Measurements from ENCODE around the gene GATAD2A.
"Not testable (repeated sequence)": the region's sequence is repeated elsewhere in the genome, so short reads cannot be mapped to it uniquely, and the experiment has no call there.

The GATAD2A gene

DNA sequence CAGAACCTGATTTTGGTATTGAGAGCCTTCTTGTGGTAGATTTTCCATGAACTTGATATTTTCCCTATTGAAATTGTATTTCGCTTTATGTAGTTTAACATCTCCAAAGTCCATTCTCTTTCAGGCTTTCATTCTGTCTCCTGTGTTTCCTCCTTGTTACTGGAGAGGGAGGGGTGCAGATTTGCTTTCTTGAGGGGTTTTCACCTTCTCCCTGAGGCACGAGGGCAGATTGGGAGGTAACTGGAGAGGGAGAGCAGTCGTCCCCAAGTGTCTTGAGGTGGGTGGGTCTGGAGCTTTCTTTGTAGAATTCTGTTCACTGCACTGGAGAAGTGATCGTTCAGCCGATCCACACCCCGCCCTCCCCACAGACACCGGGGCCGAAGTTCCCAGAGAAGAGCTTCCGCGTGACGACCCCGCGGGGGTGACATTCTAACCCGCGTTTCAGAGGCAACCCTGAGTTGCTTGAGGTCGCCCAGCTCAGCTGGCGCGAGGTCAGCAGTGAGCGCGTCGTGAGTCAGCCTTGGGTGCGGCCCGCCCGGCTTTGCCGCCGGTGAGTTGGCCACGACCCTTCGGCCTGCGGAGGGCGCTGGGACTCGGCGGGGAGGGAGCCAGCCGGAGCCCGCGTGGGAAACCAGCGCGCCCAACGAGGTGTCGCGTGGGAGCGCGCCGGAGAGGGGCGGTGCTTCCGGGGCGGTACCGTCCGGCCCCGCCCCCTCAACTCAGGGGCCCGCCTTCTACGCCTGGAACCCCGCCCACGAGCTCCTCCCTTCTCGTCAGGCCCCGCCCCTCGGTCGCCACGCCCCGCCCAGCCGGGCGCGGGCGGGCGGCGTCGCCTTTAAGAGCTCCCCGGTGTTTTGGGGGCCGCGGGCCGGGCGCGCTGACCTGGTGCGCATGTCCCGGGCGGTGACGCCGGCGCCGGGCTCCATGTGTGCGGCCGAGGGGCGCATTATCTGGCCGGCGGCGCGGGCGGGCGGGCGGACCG, at the start of gene GATAD2A:
Gene GATAD2A, plus strand, starts transcription at position 797 of the 982 bp plus-strand sequence. CDS start 59,671 bp downstream, outside the sequence.
- in situ Hi-C loops (cut with MboI; ENCODE audit: low sequenced_read_pairs): no loop called here

DNA sequence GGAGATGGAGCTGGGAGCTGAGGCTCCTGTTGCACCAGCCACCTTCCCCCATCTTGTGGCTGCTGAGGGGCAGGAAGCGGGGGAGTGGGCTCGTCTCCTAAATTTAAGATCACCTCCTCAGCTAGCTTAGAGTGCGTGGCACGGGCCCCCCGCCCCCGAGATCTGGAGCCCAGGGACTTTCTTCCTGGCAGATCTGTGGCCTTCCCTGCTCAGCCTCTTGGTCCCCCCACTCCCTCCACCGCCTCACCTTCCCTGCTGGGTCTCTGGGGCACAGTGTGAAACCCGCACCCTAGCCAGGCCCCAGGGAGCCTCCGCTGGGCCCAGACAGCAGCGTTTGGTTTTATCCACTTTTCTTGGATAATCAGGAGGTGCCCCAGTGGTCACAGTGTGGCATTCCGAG, 49.0 kb upstream of the GATAD2A start:
- in situ Hi-C loops (cut with MboI; ENCODE audit: low sequenced_read_pairs): no loop called here

DNA sequence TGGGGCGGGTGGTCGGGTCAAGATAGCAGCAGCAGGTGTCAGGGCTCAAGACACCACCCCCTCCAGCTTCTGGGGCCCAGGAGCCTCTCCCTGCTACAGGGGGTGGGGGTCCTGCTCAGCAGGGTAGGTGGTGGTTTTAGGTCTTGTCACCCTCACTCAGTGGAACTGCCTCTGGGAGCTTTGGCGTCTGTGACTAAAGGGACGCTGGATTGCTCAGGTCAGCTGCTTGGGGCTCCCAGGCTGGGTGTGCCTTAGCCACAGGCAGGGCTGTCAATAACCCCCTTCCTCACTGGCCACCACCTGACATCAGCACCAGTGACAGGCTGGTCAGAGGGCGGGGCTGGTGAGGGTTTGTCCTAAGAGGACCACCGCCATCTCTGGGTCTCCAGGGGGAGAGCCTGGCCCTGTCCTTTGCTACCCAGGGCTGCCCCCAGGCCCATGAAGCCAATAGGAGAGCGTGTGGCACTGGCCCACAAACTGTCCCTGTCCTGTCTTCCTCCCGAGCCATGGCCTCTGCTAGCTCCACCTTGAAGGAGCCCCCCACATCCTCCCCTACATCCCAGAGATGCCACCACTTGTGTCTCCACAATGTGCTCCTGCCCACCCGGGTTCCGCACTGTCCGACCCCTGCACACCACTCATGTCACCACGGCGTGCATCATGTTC, 48.4 kb upstream of the GATAD2A start:
- in situ Hi-C loops (cut with MboI; ENCODE audit: low sequenced_read_pairs): no loop called here

DNA sequence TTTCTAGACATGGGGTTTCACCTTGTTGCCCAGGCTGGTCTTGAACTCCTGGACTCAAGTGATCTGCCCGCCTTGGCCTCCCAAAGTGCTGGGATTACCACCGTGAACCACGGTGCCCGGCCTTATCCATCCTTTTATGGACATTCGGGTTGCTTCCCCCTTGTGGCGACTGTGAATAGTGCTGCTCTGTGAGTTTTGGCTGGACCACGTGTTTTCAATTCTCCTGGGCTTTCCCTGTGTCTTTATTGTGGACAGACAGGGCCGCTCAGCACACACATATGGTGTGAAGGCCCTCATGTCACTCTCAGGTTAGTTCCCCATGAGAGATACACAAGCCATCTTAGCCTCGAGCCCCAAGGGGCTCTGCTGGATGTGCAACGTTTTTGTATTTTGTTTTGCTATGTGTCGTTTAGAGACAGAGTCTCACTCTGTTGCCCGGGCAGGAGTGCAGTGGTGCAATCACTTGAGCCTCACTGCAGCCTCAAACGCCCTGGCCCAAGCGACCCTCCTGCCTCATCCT, 44.3 kb upstream of the GATAD2A start:
- in situ Hi-C loops (cut with MboI; ENCODE audit: low sequenced_read_pairs): no loop called here

- in situ Hi-C loops (cut with MboI; ENCODE audit: low sequenced_read_pairs): no loop called here
These were observed 43.4 kb upstream of the GATAD2A start for GRCh38 chr19:19362075-19362474.

- in situ Hi-C loops (cut with MboI; ENCODE audit: low sequenced_read_pairs): no loop called here
These were observed 38.8 kb upstream of the GATAD2A start for GRCh38 chr19:19366434-19367396.

- in situ Hi-C loops (cut with MboI; ENCODE audit: low sequenced_read_pairs): no loop called here
These were observed 37.4 kb upstream of the GATAD2A start for GRCh38 chr19:19368087-19368486.

GRCh38 chr19:19371059-19371458, 34.4 kb upstream of the GATAD2A start:
- in situ Hi-C loops (cut with MboI; ENCODE audit: low sequenced_read_pairs): no loop called here

DNA sequence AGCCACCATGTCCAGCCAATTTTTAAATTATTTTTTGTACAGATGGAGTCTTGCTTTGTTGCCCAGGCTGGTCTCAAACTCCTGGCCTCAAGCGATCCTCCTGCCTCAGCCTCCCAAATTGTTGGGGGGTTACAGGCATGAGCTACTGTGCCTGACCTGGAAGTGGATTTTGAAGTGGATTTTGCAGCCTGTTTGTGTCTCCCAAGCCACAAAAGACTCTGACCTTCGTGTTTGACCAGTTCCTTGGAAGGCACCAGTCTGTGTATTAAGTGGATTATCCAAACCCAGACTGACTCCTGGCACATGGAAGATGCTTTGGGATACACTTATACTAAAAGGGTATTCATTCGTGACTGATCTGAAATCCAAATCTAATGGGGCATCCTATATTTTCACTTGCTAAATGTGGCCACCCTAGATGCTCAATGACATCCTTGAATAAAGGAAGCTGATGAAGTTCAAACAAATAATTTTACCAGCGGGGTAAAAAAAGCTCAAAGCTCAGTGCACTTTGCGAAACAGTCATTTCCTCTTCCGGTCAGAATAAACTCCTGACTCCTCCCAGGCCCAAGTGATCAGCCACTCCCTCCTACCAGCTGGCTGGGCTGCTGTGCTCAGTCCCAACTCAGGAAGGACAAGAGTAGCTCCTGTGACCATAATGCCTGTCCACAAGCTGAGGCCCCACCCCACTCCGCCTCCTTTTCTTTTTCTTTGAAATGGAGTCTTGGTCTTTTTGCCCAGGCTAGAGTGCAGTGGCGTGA, 32.6 kb upstream of the GATAD2A start:
- in situ Hi-C loops (cut with MboI; ENCODE audit: low sequenced_read_pairs): no loop called here

DNA sequence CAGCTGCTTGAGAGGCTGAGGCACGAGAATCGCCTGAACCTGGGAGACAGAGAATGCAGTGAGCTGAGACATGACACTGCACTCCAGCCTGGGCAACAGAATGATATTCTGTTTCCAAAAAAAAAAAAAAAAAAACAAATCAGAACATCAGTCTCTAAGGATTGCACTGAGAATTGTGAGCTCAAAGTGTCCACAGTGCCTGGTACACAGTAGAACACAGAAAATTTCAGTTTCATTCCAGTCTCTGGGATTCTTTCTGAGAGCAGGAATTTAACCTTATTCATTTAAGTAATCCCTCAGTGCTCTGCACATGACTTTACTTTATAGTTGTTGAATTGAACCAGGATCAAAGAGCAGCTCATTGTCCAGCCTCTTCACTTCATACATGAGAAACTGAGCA, 25.9 kb upstream of the GATAD2A start:
- in situ Hi-C loops (cut with MboI; ENCODE audit: low sequenced_read_pairs): no loop called here

DNA sequence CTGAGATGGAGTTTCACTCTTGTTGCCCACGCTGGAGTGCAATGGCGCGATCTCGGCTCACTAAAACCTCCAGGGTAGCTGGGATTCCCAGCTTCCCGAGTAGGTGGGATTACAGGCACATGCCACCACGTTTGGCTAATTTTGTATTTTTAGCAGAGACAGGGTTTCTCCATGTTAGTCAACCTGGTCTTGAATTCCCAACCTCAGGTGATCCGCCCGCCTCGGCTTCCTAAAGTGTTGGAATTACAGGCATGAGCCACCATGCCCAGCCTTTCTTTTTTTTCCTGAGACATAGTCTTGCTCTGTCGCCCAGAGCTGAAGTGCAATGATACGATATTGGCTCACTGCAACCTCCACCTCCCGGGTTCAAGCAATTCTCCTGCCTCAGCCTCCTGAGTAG, 25.2 kb upstream of the GATAD2A start:
- in situ Hi-C loops (cut with MboI; ENCODE audit: low sequenced_read_pairs): not testable (repeated sequence)

- in situ Hi-C loops (cut with MboI; ENCODE audit: low sequenced_read_pairs): no loop called here
These were observed 24.2 kb upstream of the GATAD2A start for GRCh38 chr19:19381007-19381926.

DNA sequence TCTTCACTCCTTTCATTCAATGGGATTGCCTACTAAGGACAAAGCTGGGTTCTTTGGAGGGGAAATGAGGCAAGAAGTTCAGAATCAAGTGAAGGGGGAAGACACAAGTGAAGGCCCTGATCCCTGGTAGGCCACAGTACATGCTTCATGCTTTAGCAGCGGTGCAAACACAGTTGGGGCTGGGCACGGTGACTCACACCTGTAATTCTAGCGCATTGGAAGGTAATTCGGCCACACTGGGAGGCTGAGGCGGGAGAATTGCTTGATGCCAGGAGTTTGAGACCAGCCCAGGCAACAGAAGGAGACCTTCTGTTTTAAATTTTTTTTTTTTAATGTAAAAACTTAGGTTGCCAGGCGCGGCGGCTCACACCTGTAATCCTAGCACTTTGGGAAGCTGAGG, 23.4 kb upstream of the GATAD2A start:
- in situ Hi-C loops (cut with MboI; ENCODE audit: low sequenced_read_pairs): no loop called here

DNA sequence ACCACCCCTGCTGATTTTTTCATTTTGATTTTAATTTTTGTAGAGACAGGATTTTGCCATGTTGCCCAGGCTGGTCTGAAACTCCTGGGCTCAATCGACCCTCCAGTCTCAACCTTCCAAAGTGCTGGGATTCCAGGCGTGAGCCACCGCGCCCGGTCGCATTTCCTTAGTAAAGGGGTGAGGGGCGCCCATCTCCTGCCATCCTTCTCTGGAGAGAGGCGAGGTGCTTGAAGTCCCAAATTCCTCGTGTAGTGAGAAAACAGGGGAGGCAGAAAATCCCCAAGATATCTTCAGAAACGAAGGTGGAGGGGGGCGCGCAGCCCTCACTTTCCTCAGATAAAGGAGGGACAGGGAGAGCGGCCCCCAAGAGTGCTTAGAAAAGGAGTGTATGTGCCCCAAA, 21.0 kb upstream of the GATAD2A start:
- in situ Hi-C loops (cut with MboI; ENCODE audit: low sequenced_read_pairs): no loop called here

DNA sequence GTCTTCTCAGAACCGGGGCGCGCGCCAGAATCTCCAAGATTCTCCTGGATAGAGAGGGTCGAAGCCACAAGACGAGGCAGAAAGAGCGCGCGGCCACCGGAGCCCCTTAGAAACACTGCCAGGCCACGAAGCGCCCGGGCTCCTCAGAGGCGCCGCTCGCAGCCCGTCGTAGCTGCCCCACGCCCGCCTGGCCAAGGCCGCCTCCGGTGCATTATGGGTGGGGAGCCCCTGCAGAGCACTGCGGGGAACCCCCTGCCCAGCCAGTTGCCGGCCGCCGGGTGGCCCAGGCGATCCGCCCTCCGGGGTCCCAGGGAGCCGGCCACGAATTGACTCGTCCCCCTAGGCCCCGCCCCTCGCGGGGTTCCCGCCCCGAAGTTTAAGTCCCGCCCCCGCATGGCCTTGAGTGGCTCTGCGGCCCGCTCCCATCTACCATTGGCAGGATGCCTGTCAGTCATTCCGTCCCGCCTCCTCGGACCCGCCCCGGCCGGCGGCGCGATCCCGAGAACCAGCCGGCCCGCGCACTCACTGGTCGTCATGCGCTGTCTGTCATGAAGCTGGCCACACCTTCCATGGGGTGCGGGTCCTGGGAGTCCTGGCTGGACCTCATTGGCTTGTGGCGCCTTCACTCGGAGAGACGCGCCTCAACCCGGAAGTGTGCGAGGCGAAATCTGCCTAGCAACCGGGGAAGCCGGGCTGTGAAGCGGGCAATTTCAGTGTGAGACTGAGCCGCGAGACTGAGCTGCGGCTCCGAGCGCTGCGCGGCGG, 20.2 kb upstream of the GATAD2A start:
- in situ Hi-C loops (cut with MboI; ENCODE audit: low sequenced_read_pairs): no loop called here

DNA sequence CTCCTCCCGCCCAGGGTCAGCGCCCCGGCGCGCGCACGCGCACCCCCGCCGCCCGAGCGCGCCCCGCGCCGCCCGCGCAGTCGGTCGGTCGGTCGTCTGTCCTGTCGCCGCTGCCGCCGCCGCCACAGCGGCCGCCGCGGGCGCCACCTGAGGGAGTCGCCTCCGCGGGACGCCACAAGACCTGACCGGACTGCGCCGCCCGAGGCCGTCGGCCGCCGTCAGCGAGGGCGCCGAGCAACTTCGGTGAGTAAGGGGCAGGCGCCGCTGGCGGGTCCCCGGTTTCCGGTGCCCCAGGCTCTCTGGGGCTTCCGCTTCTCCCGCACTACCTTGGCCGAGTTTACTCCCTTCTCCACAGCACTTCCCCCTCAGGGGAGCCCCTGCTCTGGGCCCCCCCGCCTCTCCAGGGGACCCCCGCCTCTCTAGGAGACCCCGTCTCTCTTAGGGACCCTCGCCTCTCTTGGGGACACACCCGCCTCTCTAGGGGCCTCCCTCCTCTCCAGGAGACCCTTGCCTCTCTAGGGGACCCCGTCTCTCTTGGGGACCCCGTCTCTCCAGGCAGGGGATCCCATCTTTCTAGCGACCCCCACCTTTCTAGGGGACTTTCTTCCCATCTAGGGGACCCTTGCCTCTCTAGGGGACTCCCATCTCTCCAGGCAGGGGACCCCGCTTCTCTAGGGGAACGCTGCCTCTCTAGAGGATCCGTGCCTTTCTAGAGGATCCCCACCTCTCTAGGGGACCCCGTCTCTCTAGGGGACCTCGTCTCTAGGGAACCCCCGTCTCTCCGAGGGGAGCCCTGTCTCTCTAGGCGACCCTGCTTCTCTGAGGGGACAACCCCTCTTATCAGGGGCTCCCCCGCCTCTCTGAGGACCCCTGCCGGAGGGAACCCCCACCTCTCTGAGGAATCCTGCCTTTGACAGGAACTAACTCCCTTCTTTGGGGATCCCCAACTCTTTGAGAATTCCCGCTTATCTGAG, 19.3 kb upstream of the GATAD2A start:
- in situ Hi-C loops (cut with MboI; ENCODE audit: low sequenced_read_pairs): no loop called here

- in situ Hi-C loops (cut with MboI; ENCODE audit: low sequenced_read_pairs): no loop called here
These were observed 18.4 kb upstream of the GATAD2A start for GRCh38 chr19:19387108-19387507.

Data from hTERT RPE-1 (cell line).